Ovary (tissue), 3 donors: ENCODE results near the gene STEAP4.

Experiments
- EP300 ChIP-seq: sonication (generic); formaldehyde crosslinking; IDR thresholded peaks from one replicate; pipeline ENCODE4 v1.6.1; 2017; ENCODE audit warnings: antibody characterized with exemption
- TF ChIP-seq, protein P1 (sequence below), 3 donors: fragments of 450-650 bp in 2 of 3; fragments of 200-600 bp in 1 of 3; IDR thresholded peaks; one replicate each; pipeline versions ENCODE4 v1.5.1 to v1.8.0; 2016 to 2022; ENCODE audit warnings: antibody characterized with exemption in 3 of 3, mild to moderate bottlenecking in 1 of 3
- donor health status: DM: no; HTN: no; CAD: no.

DNA sequence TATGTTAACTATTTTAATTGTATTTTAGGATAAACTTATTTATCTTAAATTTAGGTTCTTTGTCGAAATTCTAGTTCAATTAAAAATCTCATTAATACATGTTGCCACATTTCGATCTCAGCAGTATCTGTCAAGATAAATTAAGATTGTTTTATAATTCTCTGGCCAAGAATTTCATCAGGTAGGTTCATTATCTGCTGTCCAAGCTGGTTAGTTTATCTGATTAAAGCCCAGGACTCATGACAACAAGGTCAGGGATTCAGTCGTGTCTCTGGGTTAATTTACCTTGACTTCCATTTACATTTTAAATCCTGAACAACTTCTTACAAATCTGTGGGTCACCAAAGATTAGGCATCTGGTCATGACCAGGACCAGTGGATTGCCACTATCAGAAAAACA is 7.6 kb downstream of the STEAP4 start:
- TF ChIP-seq, protein P1, sequence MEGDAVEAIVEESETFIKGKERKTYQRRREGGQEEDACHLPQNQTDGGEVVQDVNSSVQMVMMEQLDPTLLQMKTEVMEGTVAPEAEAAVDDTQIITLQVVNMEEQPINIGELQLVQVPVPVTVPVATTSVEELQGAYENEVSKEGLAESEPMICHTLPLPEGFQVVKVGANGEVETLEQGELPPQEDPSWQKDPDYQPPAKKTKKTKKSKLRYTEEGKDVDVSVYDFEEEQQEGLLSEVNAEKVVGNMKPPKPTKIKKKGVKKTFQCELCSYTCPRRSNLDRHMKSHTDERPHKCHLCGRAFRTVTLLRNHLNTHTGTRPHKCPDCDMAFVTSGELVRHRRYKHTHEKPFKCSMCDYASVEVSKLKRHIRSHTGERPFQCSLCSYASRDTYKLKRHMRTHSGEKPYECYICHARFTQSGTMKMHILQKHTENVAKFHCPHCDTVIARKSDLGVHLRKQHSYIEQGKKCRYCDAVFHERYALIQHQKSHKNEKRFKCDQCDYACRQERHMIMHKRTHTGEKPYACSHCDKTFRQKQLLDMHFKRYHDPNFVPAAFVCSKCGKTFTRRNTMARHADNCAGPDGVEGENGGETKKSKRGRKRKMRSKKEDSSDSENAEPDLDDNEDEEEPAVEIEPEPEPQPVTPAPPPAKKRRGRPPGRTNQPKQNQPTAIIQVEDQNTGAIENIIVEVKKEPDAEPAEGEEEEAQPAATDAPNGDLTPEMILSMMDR (IDR thresholded peaks at IDR 0.05) = no peak
- no peak for TF ChIP-seq EP300
